Measurements from ENCODE around the gene SOX6.

Gene SOX6

DNA sequence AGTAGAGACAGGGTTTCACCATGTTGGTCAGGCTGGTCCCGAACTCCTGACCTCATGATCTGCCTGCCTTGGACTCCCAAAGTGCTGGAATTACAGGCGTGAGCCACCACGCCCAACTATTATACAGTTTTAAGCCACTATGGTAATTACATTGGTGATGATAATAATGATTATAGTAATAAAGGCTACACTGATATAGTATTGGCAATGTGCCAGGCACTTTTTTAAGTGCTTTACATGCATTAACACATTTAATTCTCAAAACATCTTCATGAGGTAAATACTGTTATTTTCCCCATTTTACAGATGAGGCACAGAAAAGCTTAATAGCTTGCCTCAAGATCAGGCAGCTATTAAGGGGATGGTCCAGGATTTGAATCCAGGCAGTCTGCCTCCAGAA, 222.5 kb downstream of the SOX6 start:
- no peak overlapping the region for H3K27ac ChIP-seq
- TF ChIP-seq, protein P1, sequence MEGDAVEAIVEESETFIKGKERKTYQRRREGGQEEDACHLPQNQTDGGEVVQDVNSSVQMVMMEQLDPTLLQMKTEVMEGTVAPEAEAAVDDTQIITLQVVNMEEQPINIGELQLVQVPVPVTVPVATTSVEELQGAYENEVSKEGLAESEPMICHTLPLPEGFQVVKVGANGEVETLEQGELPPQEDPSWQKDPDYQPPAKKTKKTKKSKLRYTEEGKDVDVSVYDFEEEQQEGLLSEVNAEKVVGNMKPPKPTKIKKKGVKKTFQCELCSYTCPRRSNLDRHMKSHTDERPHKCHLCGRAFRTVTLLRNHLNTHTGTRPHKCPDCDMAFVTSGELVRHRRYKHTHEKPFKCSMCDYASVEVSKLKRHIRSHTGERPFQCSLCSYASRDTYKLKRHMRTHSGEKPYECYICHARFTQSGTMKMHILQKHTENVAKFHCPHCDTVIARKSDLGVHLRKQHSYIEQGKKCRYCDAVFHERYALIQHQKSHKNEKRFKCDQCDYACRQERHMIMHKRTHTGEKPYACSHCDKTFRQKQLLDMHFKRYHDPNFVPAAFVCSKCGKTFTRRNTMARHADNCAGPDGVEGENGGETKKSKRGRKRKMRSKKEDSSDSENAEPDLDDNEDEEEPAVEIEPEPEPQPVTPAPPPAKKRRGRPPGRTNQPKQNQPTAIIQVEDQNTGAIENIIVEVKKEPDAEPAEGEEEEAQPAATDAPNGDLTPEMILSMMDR (conservative IDR thresholded peaks at IDR 0.05), result no peak

DNA sequence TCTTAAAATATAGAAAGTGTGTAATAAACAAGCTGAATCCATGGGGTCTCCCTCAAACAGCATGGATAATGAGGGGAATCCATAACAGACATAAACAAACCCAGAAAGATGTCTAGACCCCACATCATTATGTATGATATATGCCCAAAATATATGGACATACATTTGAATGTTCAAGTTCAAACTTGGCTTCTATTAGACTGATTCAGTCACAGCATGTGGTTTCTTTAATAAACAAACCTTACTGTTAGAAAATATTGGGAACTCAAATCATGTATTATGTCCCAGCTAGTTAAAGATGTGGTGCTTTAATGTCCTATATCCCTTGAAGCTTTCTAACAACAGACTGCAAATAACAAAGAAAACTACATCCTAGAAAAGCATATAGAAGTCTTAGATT, 228.6 kb downstream of the SOX6 start:
- TF ChIP-seq, protein P1 (conservative IDR thresholded peaks at IDR 0.05), result no peak

GRCh38 chr11:16126362-16126761, 230.0 kb downstream of the SOX6 start:
- TF ChIP-seq, protein P1 (conservative IDR thresholded peaks at IDR 0.05), result no peak
- no peak overlapping the region for H3K27ac ChIP-seq

More for the DNA sequence above, 228.6 kb downstream of the SOX6 start:
- H3K27ac ChIP-seq, result no peak overlapping the region

DNA sequence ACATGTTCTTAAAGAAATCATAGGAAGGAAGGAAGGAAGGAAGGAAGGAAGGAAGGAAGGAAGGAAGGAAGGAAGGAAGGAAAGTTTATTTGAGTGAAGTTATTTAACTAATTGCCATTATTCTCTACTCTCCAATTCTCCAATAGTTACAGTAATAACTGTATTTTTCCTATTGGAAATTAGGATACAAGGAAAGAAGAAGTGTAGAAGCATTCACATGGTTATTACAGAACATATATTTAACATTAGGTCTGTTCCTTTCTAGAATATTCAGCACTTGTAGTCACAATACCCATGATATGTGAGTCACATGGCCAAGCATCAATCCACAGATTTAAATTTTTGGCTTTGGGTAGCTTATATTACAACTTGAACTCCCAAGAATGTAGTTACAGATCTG, 230.6 kb downstream of the SOX6 start:
- no peak overlapping the region for H3K27ac ChIP-seq
- TF ChIP-seq, protein P1 (conservative IDR thresholded peaks at IDR 0.05), result no peak

GRCh38 chr11:16124390-16124789, 232.0 kb downstream of the SOX6 start:
- TF ChIP-seq, protein P1 (conservative IDR thresholded peaks at IDR 0.05), result no peak
- no peak overlapping the region for H3K27ac ChIP-seq

DNA sequence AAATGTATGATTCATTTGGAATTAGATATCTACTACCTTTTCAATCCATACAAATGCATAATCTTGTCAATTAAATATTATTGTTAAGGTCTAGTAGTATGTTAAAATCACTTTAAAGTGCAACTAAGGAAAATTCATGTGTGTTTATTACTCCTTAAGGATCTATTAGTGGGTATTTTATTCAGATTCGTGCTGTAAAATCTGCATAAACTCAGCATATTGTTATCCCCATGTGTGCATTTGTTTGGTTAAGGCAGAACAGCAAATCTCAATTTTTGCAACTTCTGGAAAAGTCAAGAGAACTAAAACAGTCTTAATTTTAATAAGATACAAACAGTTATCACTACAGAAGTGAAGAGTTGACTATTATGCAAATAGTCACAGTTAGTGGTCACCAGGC, 234.5 kb downstream of the SOX6 start:
- TF ChIP-seq, protein P1 (conservative IDR thresholded peaks at IDR 0.05), result no peak

DNA sequence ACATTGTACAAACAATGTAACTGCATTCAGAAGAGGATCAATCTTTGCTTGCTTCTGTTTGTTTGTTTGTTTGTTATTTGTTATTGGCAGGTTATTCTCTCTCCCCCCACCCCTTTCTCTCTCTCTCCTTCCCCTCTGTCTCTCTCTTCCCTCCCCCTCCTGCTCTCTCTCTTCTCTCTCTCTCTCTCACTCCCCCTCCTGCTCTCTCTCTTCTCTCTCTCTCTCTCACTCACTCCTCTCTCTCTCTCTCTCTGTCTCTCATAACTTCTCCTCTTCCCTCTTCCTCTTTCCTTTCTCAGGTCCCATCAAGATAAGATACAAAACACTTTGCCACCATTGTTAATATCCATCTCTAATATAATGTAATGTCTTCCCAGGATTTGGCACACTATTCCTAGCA, 236.3 kb downstream of the SOX6 start:
- TF ChIP-seq, protein P1 (conservative IDR thresholded peaks at IDR 0.05), result no peak
- no peak overlapping the region for H3K27ac ChIP-seq

More for the DNA sequence above, 234.5 kb downstream of the SOX6 start:
- H3K27ac ChIP-seq, result no peak overlapping the region
